H1 (cell line): ENCODE measurements around the gene EXOC3L1. TPM values are rescaled to one million over a fixed set of nuclear protein-coding genes. Genes with fewer than 3 reads are reported as not detected.

ENCODE experiments used
- BRCA1 ChIP-seq: IDR thresholded peaks from 2 replicates; pipeline ENCODE4 v1.6.1; 2012; ENCODE audit warnings: low read depth, low read length, improper control_type of control experiment
- CHD7 ChIP-seq: fragments of 300-600 bp; sonication (generic); IDR thresholded peaks from 2 replicates; pipeline ENCODE4 v1.7.1; 2012; ENCODE audit warnings: low read length, moderate library complexity, mild to moderate bottlenecking, inconsistent platforms; ENCODE audit not compliant: insufficient replicate concordance
- EP300 ChIP-seq, 2 experiments: IDR thresholded peaks; 1 replicate in 1 of 2; 2 replicates in 1 of 2; pipeline ENCODE4 v1.6.1; 2011 to 2012; ENCODE audit warnings: low read depth in 2 of 2, low read length in 2 of 2, mild to moderate bottlenecking in 2 of 2, borderline replicate concordance in 1 of 2, inconsistent platforms in 1 of 2, moderate library complexity in 1 of 2
- RFX5 ChIP-seq: IDR thresholded peaks from 2 replicates; pipeline ENCODE4 v1.6.1; 2011; ENCODE audit warnings: low read depth, low read length, improper control_type of control experiment, borderline replicate concordance
- SIX5 ChIP-seq: IDR thresholded peaks from 2 replicates; pipeline ENCODE4 v1.6.1; 2011; ENCODE audit warnings: mild to moderate bottlenecking, low read depth, low read length
- ZNF274 ChIP-seq: IDR thresholded peaks from 2 replicates; pipeline ENCODE4 v1.7.0; 2012; ENCODE audit warnings: low read length, borderline replicate concordance; ENCODE audit errors: extremely low read depth
- polyA plus RNA-seq, 7 experiments: library from polyadenylated mRNA; depleted of rRNA in 3 of 7; stranded (reverse) in 5 of 7; unstranded in 2 of 7; fragments of >200 nt in 5 of 7; fragments of 200-250 nt in 2 of 7; gene quantifications; 1 replicate in 5 of 7; 2 replicates in 1 of 7; 4 replicates in 1 of 7; pipeline versions ENCODE4 v1.2.1 to v1.2.3, GENCODE V29; 2011 to 2013; ENCODE audit warnings: missing spikeins in 2 of 7, mixed read lengths in 2 of 7
- total RNA-seq: library from RNA; stranded (reverse); fragmentation: NEBNext Ultra II Directional; extraction: Animal tissue kit (Norgen Biotek cat#: 25700); gene quantifications from 2 replicates; pipeline ENCODE4 v1.2.1, GENCODE V29; 2021

EXOC3L1 gene
- total and polyA plus RNA-seq, 2 of the 8 experiments (the other 6 are each of a cell fraction or from before 2014, with no cell fraction given): 1.3 TPM

- TF ChIP-seq CHD7 (no peak), BRCA1 (no peak), SIX5 (no peak), ZNF274 (no peak), RFX5 (no peak), EP300 (IDR thresholded peaks at IDR 0.05; ENCODE audit: borderline replicate concordance in 1 of 2, low read depth in 2 of 2, low read length in 2 of 2) (no peak)
Observed at GRCh38 chr16:67193536-67193935, 3.6 kb upstream of the EXOC3L1 start (continued).
